ENCODE results near the gene PRKCA. TPM values are rescaled to one million over a fixed set of nuclear protein-coding genes. Genes with fewer than 3 reads are reported as not detected.

Gene PRKCA
- total and polyA plus RNA-seq, 9 of the 15 experiments (the other 6 are each of a cell fraction or from before 2014, with no cell fraction given), result 3.2 to 33.0 (median 17.8) TPM

DNA sequence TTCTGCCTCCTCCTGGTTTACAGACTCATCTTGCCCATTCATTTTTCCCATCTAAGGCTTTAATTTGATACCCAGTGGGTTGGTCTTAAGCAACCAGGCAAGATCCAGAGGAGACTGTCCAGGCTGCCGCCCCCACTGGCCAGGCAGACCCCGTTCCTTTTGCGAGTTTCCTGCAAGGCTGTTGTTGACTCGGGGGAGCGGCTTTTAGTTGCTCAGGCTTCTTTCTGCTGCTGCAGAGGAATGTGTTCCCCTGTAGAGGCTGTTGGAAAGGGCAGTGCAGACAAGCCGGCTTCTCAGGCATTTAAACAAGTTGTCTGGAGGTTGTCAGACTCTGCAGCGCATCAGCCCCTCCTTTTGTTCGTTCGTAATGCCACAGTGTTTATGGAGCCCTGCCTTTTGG is 231.2 kb downstream of the PRKCA start:
- Histone ChIP-seq H3K9ac (ENCODE audit: insufficient read depth in 1 of 2, low read depth in 2 of 2, low read length in 2 of 2) (no peak overlapping the region), H3K79me2 (ENCODE audit: control insufficient read depth, insufficient read depth, low read length) (no peaks in the 10 kb centered on the region), H3K4me2 (ENCODE audit: insufficient read depth, low read length) (no peak overlapping the region), H3K9me1 (ENCODE audit: control insufficient read depth, insufficient read depth, low read length) (no peaks in the 10 kb centered on the region), H2AFZ (ENCODE audit: low read depth, low read length) (no peak overlapping the region), H3K27me3 (ENCODE audit: control insufficient read depth in 2 of 2, insufficient read depth in 2 of 2, low read length in 2 of 2) (no peaks in the 10 kb centered on the region), H3K4me1 (replicated peaks in 1 of 2; ENCODE audit: control insufficient read depth in 2 of 2, insufficient read depth in 2 of 2, low read length in 2 of 2) (peaks cover 2 to 3% of the 10 kb centered on the region in 2 experiments; a peak in 2 of 5 replicates), H3K4me3 (no peak overlapping the region), H3K27ac (ENCODE audit: extremely low read depth, low read depth, low read length) (no peak overlapping the region), H3K9me3 (replicated peaks; ENCODE audit: control insufficient read depth, insufficient read depth, low read depth, low read length) (no peaks in the 10 kb centered on the region), H4K20me1 (replicated peaks; ENCODE audit: control insufficient read depth, insufficient read depth, low read length) (peaks cover 12% of the 10 kb centered on the region; the same call in 1 of the 2 replicates), H3K36me3 (ENCODE audit: control insufficient read depth, insufficient read depth, low read length) (no peaks in the 10 kb centered on the region)
- POLR2A ChIA-PET, result interaction anchor here (0.5 to 0.7 kb wide), 2 partner anchors 11 to 17 kb away, joined by 3 read pairs; no protein-coding TSS in a partner anchor
- DNase-seq (ENCODE audit: extremely low read depth in 1 of 4, low spot score in 3 of 4) (no peak), FAIRE-seq (no peak), ATAC-seq (no peak)
- intact Hi-C loops (cut with micrococcal nuclease) (no loop called here), in situ Hi-C loops (cut with MboI) (no loop called here)
- 82% methylated on average over 6 of the region's 9 CpGs for WGBS (ENCODE audit: insufficient coverage, low coverage, missing lambda C conversion rate)
- 0 out of 4 replicates have a peak, but pooled peaks of 1 of the 2 experiments have one; percentile 8 for TF ChIP-seq RAD21 (CRISPR knock-in tag; conservative IDR thresholded peaks at IDR 0.05 in 1 of 2, IDR thresholded peaks at IDR 0.05 in 1 of 2)
- TF ChIP-seq NFRKB (IDR thresholded peaks at IDR 0.05; ENCODE audit: low read depth), result no peak
- CTCF ChIA-PET (ENCODE audit: low intra/inter-chr PET ratio), result no interaction called here
- no TSS peak for BruUV-seq (replicated peaks)

DNA sequence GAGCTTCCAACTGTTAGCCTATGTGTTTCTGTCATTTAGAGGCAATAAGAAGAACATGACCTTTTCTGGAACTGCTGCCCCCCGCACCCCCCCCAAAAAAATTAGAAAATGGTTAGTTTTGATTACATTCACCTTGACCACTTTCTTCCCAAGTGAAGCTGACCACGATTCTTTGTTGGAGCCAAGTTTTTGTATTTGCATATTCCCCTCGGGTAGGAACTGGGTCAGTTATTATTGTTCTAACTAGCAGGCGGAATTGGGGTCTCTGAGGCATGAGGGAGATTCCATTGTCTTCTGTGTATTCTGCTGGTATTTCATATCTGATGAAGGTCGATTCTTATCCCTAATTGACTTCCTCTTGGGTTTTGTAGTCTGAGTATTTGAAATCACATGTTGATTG is 231.6 kb downstream of the PRKCA start:
- Histone ChIP-seq H4K20me1 (replicated peaks; ENCODE audit: control insufficient read depth, insufficient read depth, low read length) (peaks cover 16% of the 10 kb centered on the region; the same call in 1 of the 2 replicates), H3K9ac (ENCODE audit: insufficient read depth in 1 of 2, low read depth in 2 of 2, low read length in 2 of 2) (no peak overlapping the region), H3K4me3 (no peak overlapping the region), H3K4me1 (replicated peaks in 1 of 2; ENCODE audit: control insufficient read depth in 2 of 2, insufficient read depth in 2 of 2, low read length in 2 of 2) (peaks cover 3 to 6% of the 10 kb centered on the region in 2 experiments; a peak in 3 of 5 replicates), H3K27ac (ENCODE audit: extremely low read depth, low read depth, low read length) (no peak overlapping the region), H2AFZ (ENCODE audit: low read depth, low read length) (no peak overlapping the region), H3K9me1 (ENCODE audit: control insufficient read depth, insufficient read depth, low read length) (no peaks in the 10 kb centered on the region), H3K36me3 (ENCODE audit: control insufficient read depth, insufficient read depth, low read length) (no peaks in the 10 kb centered on the region), H3K27me3 (ENCODE audit: control insufficient read depth in 2 of 2, insufficient read depth in 2 of 2, low read length in 2 of 2) (no peaks in the 10 kb centered on the region), H3K79me2 (ENCODE audit: control insufficient read depth, insufficient read depth, low read length) (no peaks in the 10 kb centered on the region), H3K4me2 (ENCODE audit: insufficient read depth, low read length) (no peak overlapping the region), H3K9me3 (replicated peaks; ENCODE audit: control insufficient read depth, insufficient read depth, low read depth, low read length) (no peaks in the 10 kb centered on the region)
- intact Hi-C loops (cut with micrococcal nuclease) (no loop called here), in situ Hi-C loops (cut with MboI) (no loop called here)
- ATAC-seq, result no peak
- BruUV-seq (replicated peaks), result no TSS peak
- TF ChIP-seq ZBTB8A (IDR thresholded peaks at IDR 0.05; ENCODE audit: partially characterized antibody) (no peak), RBM14 (IDR thresholded peaks at IDR 0.05; ENCODE audit: borderline replicate concordance, insufficient read depth, low read depth, low read length) (no peak)
- TF ChIP-seq, protein P1, sequence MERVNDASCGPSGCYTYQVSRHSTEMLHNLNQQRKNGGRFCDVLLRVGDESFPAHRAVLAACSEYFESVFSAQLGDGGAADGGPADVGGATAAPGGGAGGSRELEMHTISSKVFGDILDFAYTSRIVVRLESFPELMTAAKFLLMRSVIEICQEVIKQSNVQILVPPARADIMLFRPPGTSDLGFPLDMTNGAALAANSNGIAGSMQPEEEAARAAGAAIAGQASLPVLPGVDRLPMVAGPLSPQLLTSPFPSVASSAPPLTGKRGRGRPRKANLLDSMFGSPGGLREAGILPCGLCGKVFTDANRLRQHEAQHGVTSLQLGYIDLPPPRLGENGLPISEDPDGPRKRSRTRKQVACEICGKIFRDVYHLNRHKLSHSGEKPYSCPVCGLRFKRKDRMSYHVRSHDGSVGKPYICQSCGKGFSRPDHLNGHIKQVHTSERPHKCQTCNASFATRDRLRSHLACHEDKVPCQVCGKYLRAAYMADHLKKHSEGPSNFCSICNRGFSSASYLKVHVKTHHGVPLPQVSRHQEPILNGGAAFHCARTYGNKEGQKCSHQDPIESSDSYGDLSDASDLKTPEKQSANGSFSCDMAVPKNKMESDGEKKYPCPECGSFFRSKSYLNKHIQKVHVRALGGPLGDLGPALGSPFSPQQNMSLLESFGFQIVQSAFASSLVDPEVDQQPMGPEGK (CRISPR knock-in tag; IDR thresholded peaks at IDR 0.05; ENCODE audit: borderline replicate concordance), result no peak
- FAIRE-seq, result no peak
- ChIA-PET POLR2A (interaction anchor here (0.5 kb wide), 1 partner anchor 17 kb away, joined by 3 read pairs; no protein-coding TSS in a partner anchor), CTCF (ENCODE audit: low intra/inter-chr PET ratio) (no interaction called here)
- DNase-seq (ENCODE audit: extremely low read depth in 1 of 4, low spot score in 3 of 4), result no peak
- WGBS (ENCODE audit: insufficient coverage, low coverage, missing lambda C conversion rate), result 56% methylated on average over 5 of the region's 5 CpGs

All from K562 (cell line).